Fibroblast of skin of back (primary cell): Measurements from ENCODE around the gene CRB1.
"Not testable (repeated sequence)": the region's sequence is repeated elsewhere in the genome, so short reads cannot be mapped to it uniquely, and the experiment has no call there.

Experiments used
- DNase-seq: peaks from one replicate; pipeline ENCODE4 v3.0.0-alpha.2; 2013

Gene CRB1

GRCh38 chr1:197465528-197466327 lies 197.7 kb downstream of the CRB1 start:
- DNase-seq = no peak

- DNase-seq = no peak
These were observed 198.8 kb downstream of the CRB1 start for GRCh38 chr1:197466813-197467212.

GRCh38 chr1:197467881-197468280 lies 199.8 kb downstream of the CRB1 start:
- DNase-seq = peak; percentile 87

GRCh38 chr1:197468543-197469175 lies 200.6 kb downstream of the CRB1 start:
- DNase-seq = no peak

GRCh38 chr1:197469620-197470210 lies 201.7 kb downstream of the CRB1 start:
- no peak for DNase-seq

- DNase-seq = no peak
These were observed 202.3 kb downstream of the CRB1 start for GRCh38 chr1:197470330-197470729.

- DNase-seq = no peak
These were observed 203.4 kb downstream of the CRB1 start for GRCh38 chr1:197471248-197471985.

- DNase-seq = peak; percentile 29
These were observed 204.1 kb downstream of the CRB1 start for GRCh38 chr1:197472141-197472540.

- DNase-seq = no peak
These were observed 212.4 kb downstream of the CRB1 start for GRCh38 chr1:197480446-197480845.

GRCh38 chr1:197481101-197481500 lies 213.0 kb downstream of the CRB1 start:
- peak; percentile 27 for DNase-seq

GRCh38 chr1:197485790-197486189 lies 217.7 kb downstream of the CRB1 start:
- DNase-seq = no peak

GRCh38 chr1:197486946-197487345 lies 218.9 kb downstream of the CRB1 start:
- DNase-seq = peak; percentile 20

GRCh38 chr1:197491505-197491904 lies 223.5 kb downstream of the CRB1 start:
- not testable (repeated sequence) for DNase-seq

GRCh38 chr1:197496722-197497121 lies 228.7 kb downstream of the CRB1 start:
- DNase-seq = no peak

- DNase-seq = no peak
These were observed 242.8 kb downstream of the CRB1 start for GRCh38 chr1:197510691-197511378.

GRCh38 chr1:197515421-197515820 lies 247.4 kb downstream of the CRB1 start:
- DNase-seq = no peak

GRCh38 chr1:197519741-197520334 lies 251.8 kb downstream of the CRB1 start:
- peak; percentile 15 for DNase-seq

GRCh38 chr1:197521118-197521739 lies 253.2 kb downstream of the CRB1 start:
- peak; percentile 48 for DNase-seq

- DNase-seq = peak; percentile 20
These were observed 258.8 kb downstream of the CRB1 start for GRCh38 chr1:197526736-197527371.
